Coronary artery (tissue), 2 donors: ENCODE measurements around the gene REXO5.
A peak's percentile ranks its signal among the peaks of the same experiment; 100 is the strongest.

Source experiments
- DNase-seq: peaks from one replicate; pipeline ENCODE4 v3.0.0-alpha.2; 2017; ENCODE audit warnings: low spot score
- H3K27ac ChIP-seq, 2 donors: fragments of 200-600 bp; sonication (generic); one replicate each; pipeline ENCODE4 v1.5.1; 2016 to 2019
- H3K4me3 ChIP-seq: fragments of 200-600 bp; sonication (generic); 2 replicates; pipeline ENCODE4 v1.5.1; 2016; ENCODE audit warnings: mild to moderate bottlenecking, moderate library complexity
- TF ChIP-seq, protein P1 (sequence below): fragments of 200-600 bp; sonication (generic); IDR thresholded peaks from one replicate; pipeline ENCODE4 v1.5.1; 2019; ENCODE audit warnings: antibody characterized with exemption

REXO5 gene

DNA sequence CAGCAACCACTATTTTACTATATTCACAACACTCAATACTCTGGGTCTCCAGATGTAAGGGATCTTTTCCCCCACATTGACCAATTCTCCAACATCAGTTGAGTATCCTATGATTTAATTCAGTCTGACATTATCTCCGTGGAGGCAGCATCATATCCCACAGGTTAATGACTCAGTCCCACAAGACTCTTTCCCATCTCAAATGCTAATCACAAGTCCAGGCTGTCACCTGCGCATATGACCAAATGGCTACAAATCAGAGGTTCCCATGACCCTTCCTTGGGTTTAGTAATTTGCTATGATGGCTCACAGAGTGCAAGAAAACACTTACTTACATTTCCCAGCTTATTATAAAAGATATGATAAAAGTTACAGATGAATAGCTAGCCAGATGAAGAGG, 23.9 kb upstream of the REXO5 start:
- TF ChIP-seq, protein P1, sequence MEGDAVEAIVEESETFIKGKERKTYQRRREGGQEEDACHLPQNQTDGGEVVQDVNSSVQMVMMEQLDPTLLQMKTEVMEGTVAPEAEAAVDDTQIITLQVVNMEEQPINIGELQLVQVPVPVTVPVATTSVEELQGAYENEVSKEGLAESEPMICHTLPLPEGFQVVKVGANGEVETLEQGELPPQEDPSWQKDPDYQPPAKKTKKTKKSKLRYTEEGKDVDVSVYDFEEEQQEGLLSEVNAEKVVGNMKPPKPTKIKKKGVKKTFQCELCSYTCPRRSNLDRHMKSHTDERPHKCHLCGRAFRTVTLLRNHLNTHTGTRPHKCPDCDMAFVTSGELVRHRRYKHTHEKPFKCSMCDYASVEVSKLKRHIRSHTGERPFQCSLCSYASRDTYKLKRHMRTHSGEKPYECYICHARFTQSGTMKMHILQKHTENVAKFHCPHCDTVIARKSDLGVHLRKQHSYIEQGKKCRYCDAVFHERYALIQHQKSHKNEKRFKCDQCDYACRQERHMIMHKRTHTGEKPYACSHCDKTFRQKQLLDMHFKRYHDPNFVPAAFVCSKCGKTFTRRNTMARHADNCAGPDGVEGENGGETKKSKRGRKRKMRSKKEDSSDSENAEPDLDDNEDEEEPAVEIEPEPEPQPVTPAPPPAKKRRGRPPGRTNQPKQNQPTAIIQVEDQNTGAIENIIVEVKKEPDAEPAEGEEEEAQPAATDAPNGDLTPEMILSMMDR, result no peak
- no peak overlapping the region for H3K27ac ChIP-seq
- no peak overlapping the region for H3K4me3 ChIP-seq
- DNase-seq, result no peak

DNA sequence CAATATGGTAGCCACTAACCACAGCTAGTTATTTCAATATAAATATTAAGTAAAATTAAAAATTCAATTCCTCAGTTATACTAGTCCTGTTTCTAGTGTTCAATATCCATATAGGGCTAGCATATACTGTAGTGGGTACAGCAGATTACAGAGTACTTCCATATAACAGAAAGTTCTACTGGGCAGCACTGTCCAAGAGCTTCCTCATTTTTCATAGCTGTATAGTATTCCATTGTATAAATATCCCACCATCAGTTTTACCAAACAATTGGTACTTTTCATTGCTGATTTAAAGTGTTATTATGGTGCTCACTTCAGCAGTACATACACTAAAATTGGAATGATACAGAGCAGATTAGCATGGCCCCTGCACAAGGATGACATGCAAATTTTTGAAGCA, 22.1 kb upstream of the REXO5 start:
- no peak overlapping the region for H3K27ac ChIP-seq
- TF ChIP-seq, protein P1, result no peak
- DNase-seq, result no peak
- H3K4me3 ChIP-seq, result no peak overlapping the region

DNA sequence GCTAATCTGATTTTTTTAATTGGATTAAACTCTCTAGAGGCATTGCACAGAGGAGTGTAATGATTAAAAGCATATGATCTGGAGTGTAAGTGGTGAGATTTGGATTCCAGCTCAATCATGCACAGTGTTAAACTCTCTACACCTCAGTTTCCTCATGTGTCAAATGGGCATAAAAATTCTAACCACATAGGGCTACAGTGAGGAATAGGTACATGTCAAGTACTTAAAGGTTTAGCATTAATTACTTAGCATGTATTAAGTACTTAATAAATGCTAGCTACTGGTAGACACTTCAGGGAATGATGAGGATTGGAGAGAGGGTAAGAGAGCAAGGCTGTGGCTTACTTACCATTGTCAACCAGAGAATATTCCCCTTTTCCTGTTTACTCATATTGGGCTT, 17.2 kb upstream of the REXO5 start:
- TF ChIP-seq, protein P1, result no peak
- DNase-seq, result no peak
- H3K4me3 ChIP-seq, result no peak overlapping the region
- H3K27ac ChIP-seq, result no peak overlapping the region

GRCh38 chr16:20791923-20792612, 14.3 kb upstream of the REXO5 start:
- H3K4me3 ChIP-seq, result no peak overlapping the region
- TF ChIP-seq, protein P1, result no peak
- H3K27ac ChIP-seq, result peak overlapping the region in 1 of 2 donors; percentile 40
- no peak for DNase-seq

GRCh38 chr16:20798364-20798763, 8.0 kb upstream of the REXO5 start:
- no peak for DNase-seq
- no peak overlapping the region for H3K4me3 ChIP-seq
- TF ChIP-seq, protein P1, result no peak
- no peak overlapping the region for H3K27ac ChIP-seq

GRCh38 chr16:20799599-20799998, 6.7 kb upstream of the REXO5 start:
- H3K27ac ChIP-seq, result no peak overlapping the region
- DNase-seq, result no peak
- H3K4me3 ChIP-seq, result no peak overlapping the region
- TF ChIP-seq, protein P1, result no peak

DNA sequence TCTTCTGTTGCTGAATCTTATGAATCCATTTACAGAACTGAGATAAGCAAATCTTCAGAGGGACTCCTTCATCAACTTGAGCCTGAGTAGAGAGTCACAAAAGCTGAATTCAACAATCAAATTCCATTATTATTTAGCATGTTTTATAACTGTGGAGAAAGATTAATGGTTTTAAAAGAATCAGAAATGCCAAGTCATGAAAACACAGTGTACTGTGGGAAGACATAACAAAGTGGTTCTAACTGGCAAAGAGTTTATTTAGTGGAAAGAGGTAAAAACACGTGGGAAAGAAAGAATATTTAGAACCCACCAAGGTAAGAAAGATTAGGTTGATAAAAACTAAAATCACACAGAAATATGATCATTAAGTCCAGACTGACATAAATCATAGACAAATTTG, 5.0 kb upstream of the REXO5 start:
- TF ChIP-seq, protein P1, result no peak
- Histone ChIP-seq H3K4me3 (no peak overlapping the region), H3K27ac (no peak overlapping the region)
- DNase-seq, result no peak
